Suprapubic skin (tissue), 4 donors: ENCODE data around the gene TREH. TPM values are rescaled to one million over a fixed set of nuclear protein-coding genes. Genes with fewer than 3 reads are reported as not detected.

Experiments used
- DNase-seq, 2 donors: peaks; one replicate each; pipeline ENCODE4 v3.0.0-alpha.2; 2019; ENCODE audit warnings: low spot score in 2 of 2
- H3K27ac ChIP-seq: fragments of 200-600 bp; sonication (generic); one replicate; pipeline ENCODE4 v1.5.1; 2019
- H3K27me3 ChIP-seq: fragments of 200-600 bp; sonication (generic); one replicate; pipeline ENCODE4 v1.5.1; 2019
- H3K36me3 ChIP-seq: fragments of 200-600 bp; sonication (generic); one replicate; pipeline ENCODE4 v1.5.1; 2019
- H3K4me1 ChIP-seq: fragments of 200-600 bp; sonication (generic); one replicate; pipeline ENCODE4 v1.5.1; 2019
- H3K4me3 ChIP-seq: fragments of 200-600 bp; sonication (generic); one replicate; pipeline ENCODE4 v1.5.1; 2019; ENCODE audit warnings: mild to moderate bottlenecking
- H3K9me3 ChIP-seq: fragments of 200-600 bp; sonication (generic); one replicate; pipeline ENCODE4 v1.5.1; 2019
- EP300 ChIP-seq: sonication (generic); formaldehyde crosslinking; IDR thresholded peaks from one replicate; pipeline ENCODE4 v1.6.1; 2017; ENCODE audit warnings: antibody characterized with exemption
- POLR2A ChIP-seq, 2 donors: fragments of 450-650 bp; IDR thresholded peaks; one replicate each; pipeline ENCODE4 v1.6.1; 2017; ENCODE audit warnings: antibody characterized with exemption in 2 of 2, mild to moderate bottlenecking in 2 of 2, moderate library complexity in 2 of 2
- POLR2AphosphoS5 ChIP-seq, 3 donors: sonication (generic); formaldehyde crosslinking; IDR thresholded peaks; one replicate each; pipeline ENCODE4 v1.6.1; 2017; ENCODE audit warnings: antibody characterized with exemption in 3 of 3
- WGBS: methylation state at CpG from one replicate; pipeline ENCODE4 v1.1.5; 2018; 5-methylcytosine and 5-hydroxymethylcytosine counted together
- total RNA-seq, 4 donors: library from RNA; depleted of rRNA; stranded (reverse); fragments of >200 nt; gene quantifications; one replicate each; pipeline ENCODE4 v1.1.0, GENCODE V29; 2016
- TF ChIP-seq, protein P1 (sequence below), 2 donors: fragments of 200-600 bp in 1 of 2; fragments of 450-650 bp in 1 of 2; sonication (generic) in 1 of 2; IDR thresholded peaks; one replicate each; pipeline ENCODE4 v1.5.1; 2016 to 2019; ENCODE audit warnings: antibody characterized with exemption in 2 of 2, mild to moderate bottlenecking in 1 of 2, moderate library complexity in 1 of 2

The TREH gene
- total RNA-seq, 4 donors from 2014 or later, result not detected

DNA sequence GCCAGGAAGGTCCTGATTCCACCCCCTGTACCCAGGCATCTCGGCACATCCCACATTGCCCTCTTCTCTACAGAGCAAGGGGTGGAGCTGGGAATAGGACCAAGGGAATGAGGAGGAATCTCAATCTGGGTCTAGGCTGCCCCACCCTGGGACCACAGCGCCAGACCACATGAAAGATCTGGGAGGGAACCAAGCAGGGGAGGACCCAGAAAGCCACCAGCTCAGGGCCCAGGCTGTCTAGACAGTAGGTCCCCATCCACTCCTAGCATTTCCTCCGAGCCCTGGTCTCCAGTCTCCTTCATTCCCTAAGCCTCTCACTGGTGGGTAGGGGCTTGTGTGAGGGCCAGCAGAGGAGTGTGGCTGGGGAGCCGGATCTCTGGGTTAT, 60.5 kb downstream of the TREH start:
- H3K27me3 ChIP-seq, result no peaks in the 10 kb centered on the region
- TF ChIP-seq POLR2A (IDR thresholded peaks at IDR 0.05) (no peak), EP300 (no peak), POLR2AphosphoS5 (IDR thresholded peaks at IDR 0.05) (no peak)
- TF ChIP-seq, protein P1, sequence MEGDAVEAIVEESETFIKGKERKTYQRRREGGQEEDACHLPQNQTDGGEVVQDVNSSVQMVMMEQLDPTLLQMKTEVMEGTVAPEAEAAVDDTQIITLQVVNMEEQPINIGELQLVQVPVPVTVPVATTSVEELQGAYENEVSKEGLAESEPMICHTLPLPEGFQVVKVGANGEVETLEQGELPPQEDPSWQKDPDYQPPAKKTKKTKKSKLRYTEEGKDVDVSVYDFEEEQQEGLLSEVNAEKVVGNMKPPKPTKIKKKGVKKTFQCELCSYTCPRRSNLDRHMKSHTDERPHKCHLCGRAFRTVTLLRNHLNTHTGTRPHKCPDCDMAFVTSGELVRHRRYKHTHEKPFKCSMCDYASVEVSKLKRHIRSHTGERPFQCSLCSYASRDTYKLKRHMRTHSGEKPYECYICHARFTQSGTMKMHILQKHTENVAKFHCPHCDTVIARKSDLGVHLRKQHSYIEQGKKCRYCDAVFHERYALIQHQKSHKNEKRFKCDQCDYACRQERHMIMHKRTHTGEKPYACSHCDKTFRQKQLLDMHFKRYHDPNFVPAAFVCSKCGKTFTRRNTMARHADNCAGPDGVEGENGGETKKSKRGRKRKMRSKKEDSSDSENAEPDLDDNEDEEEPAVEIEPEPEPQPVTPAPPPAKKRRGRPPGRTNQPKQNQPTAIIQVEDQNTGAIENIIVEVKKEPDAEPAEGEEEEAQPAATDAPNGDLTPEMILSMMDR (IDR thresholded peaks at IDR 0.05), result no peak
- peak overlapping the region; percentile 84 for H3K27ac ChIP-seq
- H3K4me3 ChIP-seq, result no peak overlapping the region
- H3K36me3 ChIP-seq, result peaks cover 20% of the 10 kb centered on the region
- no peaks in the 10 kb centered on the region for H3K9me3 ChIP-seq
- peak in 1 of 2 donors; percentile 85 for DNase-seq
- 8% methylated on average over 4 of the region's 4 CpGs for WGBS
- peaks cover 71% of the 10 kb centered on the region for H3K4me1 ChIP-seq

- H3K27ac ChIP-seq, result peak overlapping the region; percentile 84
- H3K36me3 ChIP-seq, result peaks cover 25% of the 10 kb centered on the region
- H3K27me3 ChIP-seq, result no peaks in the 10 kb centered on the region
- H3K4me1 ChIP-seq, result peaks cover 67% of the 10 kb centered on the region
- no peak overlapping the region for H3K4me3 ChIP-seq
- TF ChIP-seq POLR2AphosphoS5 (IDR thresholded peaks at IDR 0.05), result no peak
- no peaks in the 10 kb centered on the region for H3K9me3 ChIP-seq
- peak; percentile 82 to 84 for DNase-seq
- WGBS, result 52% methylated on average over 11 of the region's 11 CpGs
These were observed 61.1 kb downstream of the TREH start for GRCh38 chr11:118618115-118618990.

GRCh38 chr11:118615976-118616371, 63.5 kb downstream of the TREH start:
- Histone ChIP-seq H3K36me3 (peaks cover 25% of the 10 kb centered on the region), H3K4me3 (no peak overlapping the region), H3K4me1 (peaks cover 53% of the 10 kb centered on the region), H3K27me3 (no peaks in the 10 kb centered on the region), H3K9me3 (no peaks in the 10 kb centered on the region), H3K27ac (no peak overlapping the region)
- peak; percentile 36 to 49 for DNase-seq
- 83% methylated on average over 5 of the region's 5 CpGs for WGBS
- TF ChIP-seq POLR2A (IDR thresholded peaks at IDR 0.05) (no peak), EP300 (no peak), POLR2AphosphoS5 (IDR thresholded peaks at IDR 0.05) (no peak)
- TF ChIP-seq, protein P1 (IDR thresholded peaks at IDR 0.05), result no peak

GRCh38 chr11:118615282-118615975, 64.0 kb downstream of the TREH start:
- H3K36me3 ChIP-seq, result peaks cover 25% of the 10 kb centered on the region
- H3K27ac ChIP-seq, result no peak overlapping the region
- WGBS, result 78% methylated on average over 6 of the region's 6 CpGs
- peak; percentile 27 to 56 for DNase-seq
- peaks cover 53% of the 10 kb centered on the region for H3K4me1 ChIP-seq
- H3K9me3 ChIP-seq, result no peaks in the 10 kb centered on the region
- H3K4me3 ChIP-seq, result no peak overlapping the region
- TF ChIP-seq, protein P1 (IDR thresholded peaks at IDR 0.05), result no peak
- TF ChIP-seq POLR2AphosphoS5 (IDR thresholded peaks at IDR 0.05) (no peak), EP300 (no peak), POLR2A (IDR thresholded peaks at IDR 0.05) (no peak)
- peaks cover 4% of the 10 kb centered on the region for H3K27me3 ChIP-seq

- H3K4me1 ChIP-seq, result peaks cover 53% of the 10 kb centered on the region
- H3K4me3 ChIP-seq, result no peak overlapping the region
- TF ChIP-seq, protein P1 (IDR thresholded peaks at IDR 0.05), result no peak
- H3K27me3 ChIP-seq, result peaks cover 5% of the 10 kb centered on the region
- no peaks in the 10 kb centered on the region for H3K9me3 ChIP-seq
- 88% methylated on average over 6 of the region's 7 CpGs for WGBS
- H3K36me3 ChIP-seq, result peaks cover 25% of the 10 kb centered on the region
- no peak overlapping the region for H3K27ac ChIP-seq
- peak; percentile 38 to 64 for DNase-seq
These were observed 64.9 kb downstream of the TREH start for GRCh38 chr11:118614511-118614910.
